ENCODE measurements around the gene CDHR2.

The CDHR2 gene

GRCh38 chr5:176644878-176645670 lies 95.9 kb downstream of the CDHR2 start:
- DNase-seq, result no peak

Data from T-helper 1 cell (primary cell).